NCI-H1105 treated with DMSO at 0.1 percent for 48 hours (cell line): ENCODE measurements around the gene MAST4.

ENCODE experiments used
- DNase-seq: peaks from one replicate; lab custom pipeline; 2025; lab: John Stamatoyannopoulos, UW

The MAST4 gene

GRCh38 chr5:66960369-66961137 lies 364.4 kb downstream of the MAST4 start:
- DNase-seq: no peak

GRCh38 chr5:66963559-66963971 lies 367.4 kb downstream of the MAST4 start:
- no peak for DNase-seq

GRCh38 chr5:66966439-66966838 lies 370.2 kb downstream of the MAST4 start:
- no peak for DNase-seq

- no peak for DNase-seq
Measured at GRCh38 chr5:66967102-66967501, 370.9 kb downstream of the MAST4 start.

GRCh38 chr5:66967826-66968262 lies 371.7 kb downstream of the MAST4 start:
- DNase-seq: no peak

GRCh38 chr5:66969484-66969883 lies 373.3 kb downstream of the MAST4 start:
- DNase-seq: no peak

GRCh38 chr5:66969963-66970362 lies 373.8 kb downstream of the MAST4 start:
- no peak for DNase-seq

GRCh38 chr5:66972004-66972403 lies 375.8 kb downstream of the MAST4 start:
- no peak for DNase-seq

- no peak for DNase-seq
Measured at GRCh38 chr5:66974256-66974655, 378.1 kb downstream of the MAST4 start.

GRCh38 chr5:66976108-66976507 lies 379.9 kb downstream of the MAST4 start:
- no peak for DNase-seq

- DNase-seq: no peak
Measured at GRCh38 chr5:66979738-66980137, 383.5 kb downstream of the MAST4 start.

- DNase-seq: peak; percentile 45
Measured at GRCh38 chr5:66981266-66982055, 385.3 kb downstream of the MAST4 start.

- DNase-seq: no peak
Measured at GRCh38 chr5:66982056-66982387, 385.8 kb downstream of the MAST4 start.

GRCh38 chr5:66982470-66982869 lies 386.3 kb downstream of the MAST4 start:
- DNase-seq: no peak

- DNase-seq: no peak
Measured at GRCh38 chr5:66985417-66985816, 389.2 kb downstream of the MAST4 start.

- no peak for DNase-seq
Measured at GRCh38 chr5:66986009-66986408, 389.8 kb downstream of the MAST4 start.

- no peak for DNase-seq
Measured at GRCh38 chr5:66986534-66986933, 390.3 kb downstream of the MAST4 start.

- no peak for DNase-seq
Measured at GRCh38 chr5:66987126-66987525, 390.9 kb downstream of the MAST4 start.

GRCh38 chr5:66987540-66987939 lies 391.3 kb downstream of the MAST4 start:
- DNase-seq: no peak

- peak; percentile 22 for DNase-seq
Measured at GRCh38 chr5:66987949-66988838, 392.0 kb downstream of the MAST4 start.

GRCh38 chr5:66989286-66989685 lies 393.1 kb downstream of the MAST4 start:
- DNase-seq: no peak

- no peak for DNase-seq
Measured at GRCh38 chr5:66989781-66990180, 393.6 kb downstream of the MAST4 start.
